GM19468 (cell line): ENCODE data around the gene VPS39.

Source experiments
- ATAC-seq: cut with Tn5 transposase; IDR thresholded peaks from one replicate; pipeline ENCODE4 v1.9.1; 2021; ENCODE audit warnings: mild to moderate bottlenecking, moderate library complexity, moderate number of reproducible peaks; ENCODE audit not compliant: unreplicated experiment; ENCODE audit errors: extremely low read depth

The VPS39 gene

GRCh38 chr15:42160136-42160535 is 48.0 kb downstream of the VPS39 start:
- ATAC-seq = no peak

GRCh38 chr15:42159381-42160015 is 48.6 kb downstream of the VPS39 start:
- ATAC-seq = no peak

- no peak for ATAC-seq
These were observed 49.2 kb downstream of the VPS39 start for GRCh38 chr15:42158941-42159340.

- ATAC-seq = no peak
These were observed 49.9 kb downstream of the VPS39 start for GRCh38 chr15:42157981-42158765.

- no peak for ATAC-seq
These were observed 50.7 kb downstream of the VPS39 start for GRCh38 chr15:42157381-42157780.

GRCh38 chr15:42156243-42156922 is 51.7 kb downstream of the VPS39 start, which contains the start of gene PLA2G4F:
Gene PLA2G4F, minus strand, starts transcription at chr15:42156636. Its CDS starts 87 bp downstream, at chr15:42156549.
- no peak for ATAC-seq

- ATAC-seq = no peak
These were observed 52.4 kb downstream of the VPS39 start for GRCh38 chr15:42155546-42156242.

- no peak for ATAC-seq
These were observed 53.1 kb downstream of the VPS39 start for GRCh38 chr15:42154956-42155355.

GRCh38 chr15:42154212-42154941 is 53.7 kb downstream of the VPS39 start:
- no peak for ATAC-seq

- no peak for ATAC-seq
These were observed 54.3 kb downstream of the VPS39 start for GRCh38 chr15:42153874-42154211.

- ATAC-seq = no peak
These were observed 55.0 kb downstream of the VPS39 start for GRCh38 chr15:42152921-42153698.

- ATAC-seq = no peak
These were observed 55.7 kb downstream of the VPS39 start for GRCh38 chr15:42152196-42152920.

GRCh38 chr15:42151736-42152135 is 56.4 kb downstream of the VPS39 start:
- no peak for ATAC-seq

GRCh38 chr15:42151141-42151561 is 57.0 kb downstream of the VPS39 start:
- no peak for ATAC-seq

GRCh38 chr15:42150219-42150970 is 57.7 kb downstream of the VPS39 start:
- no peak for ATAC-seq

- no peak for ATAC-seq
These were observed 58.4 kb downstream of the VPS39 start for GRCh38 chr15:42149493-42150218.

GRCh38 chr15:42148808-42149492 is 59.2 kb downstream of the VPS39 start:
- no peak for ATAC-seq
